Ishikawa (cell line): Measurements from ENCODE around the gene HTT.

Source experiments
- CEBPB ChIP-seq: IDR thresholded peaks from 2 replicates; pipeline ENCODE4 v1.6.1; 2012
- CREB1 ChIP-seq: IDR thresholded peaks from 2 replicates; pipeline ENCODE4 v1.6.1; 2012; ENCODE audit warnings: low read depth
- EGR1 ChIP-seq: IDR thresholded peaks from 2 replicates; pipeline ENCODE4 v1.6.1; 2012
- EP300 ChIP-seq: IDR thresholded peaks from 2 replicates; pipeline ENCODE4 v1.6.1; 2012; ENCODE audit warnings: borderline replicate concordance
- FOXM1 ChIP-seq: IDR thresholded peaks from 2 replicates; pipeline ENCODE4 v1.6.1; 2012; ENCODE audit warnings: low read depth, borderline replicate concordance
- NFIC ChIP-seq: IDR thresholded peaks from 2 replicates; pipeline ENCODE4 v1.6.1; 2012
- RAD21 ChIP-seq: IDR thresholded peaks from 2 replicates; pipeline ENCODE4 v1.6.1; 2012; ENCODE audit warnings: low read depth
- TAF1 ChIP-seq: IDR thresholded peaks from 2 replicates; pipeline ENCODE4 v1.6.1; 2012; ENCODE audit warnings: low read depth, mild to moderate bottlenecking
- TCF12 ChIP-seq: IDR thresholded peaks from 2 replicates; pipeline ENCODE4 v1.6.1; 2012; ENCODE audit warnings: low read depth
- TEAD4 ChIP-seq: IDR thresholded peaks from 2 replicates; pipeline ENCODE4 v1.6.1; 2012
- YY1 ChIP-seq: IDR thresholded peaks from 2 replicates; pipeline ENCODE4 v1.6.1; 2012; ENCODE audit warnings: low read depth
- ZBTB7A ChIP-seq: IDR thresholded peaks from 2 replicates; pipeline ENCODE4 v1.6.1; 2012; ENCODE audit warnings: low read depth
- TF ChIP-seq, protein P1 (sequence below): IDR thresholded peaks from 2 replicates; pipeline ENCODE4 v1.6.1; 2012; ENCODE audit warnings: low read depth, mild to moderate bottlenecking
- TF ChIP-seq, protein P2 (sequence below): IDR thresholded peaks from 2 replicates; pipeline ENCODE4 v1.6.1; 2012
- TF ChIP-seq, protein P3 (sequence below): IDR thresholded peaks from 2 replicates; pipeline ENCODE4 v1.6.1; 2012

HTT gene

DNA sequence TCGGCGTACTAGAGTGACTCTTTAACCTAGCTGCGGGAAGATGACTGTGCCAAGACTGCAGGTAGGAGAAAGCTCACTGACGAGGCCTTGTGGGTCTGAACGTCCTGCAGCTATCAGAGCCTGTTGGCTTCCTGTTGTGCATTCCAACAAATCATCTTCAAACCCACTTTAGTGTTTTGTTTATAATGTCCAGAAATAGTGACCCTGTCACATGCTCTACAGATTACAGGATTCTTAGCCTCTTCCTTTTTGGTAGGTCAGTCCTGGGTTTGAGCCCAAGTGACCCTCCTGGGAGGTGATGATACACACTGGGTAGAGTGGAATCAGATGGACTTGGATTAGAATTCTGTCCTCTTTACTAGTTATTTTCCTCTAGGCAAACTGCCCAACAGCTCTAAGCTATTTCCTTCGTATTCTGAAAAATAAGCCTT, 33.2 kb downstream of the HTT start:
- TF ChIP-seq, protein P1, sequence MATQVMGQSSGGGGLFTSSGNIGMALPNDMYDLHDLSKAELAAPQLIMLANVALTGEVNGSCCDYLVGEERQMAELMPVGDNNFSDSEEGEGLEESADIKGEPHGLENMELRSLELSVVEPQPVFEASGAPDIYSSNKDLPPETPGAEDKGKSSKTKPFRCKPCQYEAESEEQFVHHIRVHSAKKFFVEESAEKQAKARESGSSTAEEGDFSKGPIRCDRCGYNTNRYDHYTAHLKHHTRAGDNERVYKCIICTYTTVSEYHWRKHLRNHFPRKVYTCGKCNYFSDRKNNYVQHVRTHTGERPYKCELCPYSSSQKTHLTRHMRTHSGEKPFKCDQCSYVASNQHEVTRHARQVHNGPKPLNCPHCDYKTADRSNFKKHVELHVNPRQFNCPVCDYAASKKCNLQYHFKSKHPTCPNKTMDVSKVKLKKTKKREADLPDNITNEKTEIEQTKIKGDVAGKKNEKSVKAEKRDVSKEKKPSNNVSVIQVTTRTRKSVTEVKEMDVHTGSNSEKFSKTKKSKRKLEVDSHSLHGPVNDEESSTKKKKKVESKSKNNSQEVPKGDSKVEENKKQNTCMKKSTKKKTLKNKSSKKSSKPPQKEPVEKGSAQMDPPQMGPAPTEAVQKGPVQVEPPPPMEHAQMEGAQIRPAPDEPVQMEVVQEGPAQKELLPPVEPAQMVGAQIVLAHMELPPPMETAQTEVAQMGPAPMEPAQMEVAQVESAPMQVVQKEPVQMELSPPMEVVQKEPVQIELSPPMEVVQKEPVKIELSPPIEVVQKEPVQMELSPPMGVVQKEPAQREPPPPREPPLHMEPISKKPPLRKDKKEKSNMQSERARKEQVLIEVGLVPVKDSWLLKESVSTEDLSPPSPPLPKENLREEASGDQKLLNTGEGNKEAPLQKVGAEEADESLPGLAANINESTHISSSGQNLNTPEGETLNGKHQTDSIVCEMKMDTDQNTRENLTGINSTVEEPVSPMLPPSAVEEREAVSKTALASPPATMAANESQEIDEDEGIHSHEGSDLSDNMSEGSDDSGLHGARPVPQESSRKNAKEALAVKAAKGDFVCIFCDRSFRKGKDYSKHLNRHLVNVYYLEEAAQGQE, result no peak
- TF ChIP-seq RAD21, result no peak
- no peak for TF ChIP-seq CEBPB
- no peak for TF ChIP-seq ZBTB7A
- no peak for TF ChIP-seq TEAD4
- no peak for TF ChIP-seq EP300
- TF ChIP-seq EGR1, result no peak
- TF ChIP-seq TCF12, result no peak
- TF ChIP-seq, protein P2, sequence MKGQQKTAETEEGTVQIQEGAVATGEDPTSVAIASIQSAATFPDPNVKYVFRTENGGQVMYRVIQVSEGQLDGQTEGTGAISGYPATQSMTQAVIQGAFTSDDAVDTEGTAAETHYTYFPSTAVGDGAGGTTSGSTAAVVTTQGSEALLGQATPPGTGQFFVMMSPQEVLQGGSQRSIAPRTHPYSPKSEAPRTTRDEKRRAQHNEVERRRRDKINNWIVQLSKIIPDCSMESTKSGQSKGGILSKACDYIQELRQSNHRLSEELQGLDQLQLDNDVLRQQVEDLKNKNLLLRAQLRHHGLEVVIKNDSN, result no peak
- TF ChIP-seq, protein P3, sequence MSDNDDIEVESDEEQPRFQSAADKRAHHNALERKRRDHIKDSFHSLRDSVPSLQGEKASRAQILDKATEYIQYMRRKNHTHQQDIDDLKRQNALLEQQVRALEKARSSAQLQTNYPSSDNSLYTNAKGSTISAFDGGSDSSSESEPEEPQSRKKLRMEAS, result no peak
- no peak for TF ChIP-seq CREB1
- no peak for TF ChIP-seq TAF1
- no peak for TF ChIP-seq FOXM1
- TF ChIP-seq YY1, result no peak
- no peak for TF ChIP-seq NFIC

DNA sequence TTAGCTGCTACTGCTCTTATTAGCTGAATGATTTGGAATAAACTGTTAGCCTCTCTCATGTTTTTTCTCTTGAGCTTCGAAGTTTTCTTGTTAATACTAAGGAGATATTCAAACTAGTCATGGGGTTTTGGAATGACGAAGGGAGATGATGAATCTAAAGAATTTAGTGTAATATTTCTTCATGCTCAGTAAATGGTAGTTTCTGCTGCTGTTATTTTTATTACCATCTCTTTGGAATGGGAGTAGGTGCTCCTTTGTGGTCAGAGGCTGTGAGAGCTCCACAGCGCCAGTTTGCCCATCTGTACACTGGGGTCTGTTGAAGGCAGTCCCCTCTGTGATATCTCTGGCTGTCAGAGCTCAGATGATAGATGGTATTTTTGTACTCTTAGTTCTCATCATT, 33.7 kb downstream of the HTT start:
- TF ChIP-seq YY1, result no peak
- no peak for TF ChIP-seq FOXM1
- no peak for TF ChIP-seq TCF12
- TF ChIP-seq ZBTB7A, result no peak
- TF ChIP-seq EP300, result no peak
- TF ChIP-seq, protein P1, result no peak
- TF ChIP-seq TAF1, result no peak
- TF ChIP-seq TEAD4, result no peak
- no peak for TF ChIP-seq RAD21
- TF ChIP-seq NFIC, result no peak
- TF ChIP-seq EGR1, result no peak

DNA sequence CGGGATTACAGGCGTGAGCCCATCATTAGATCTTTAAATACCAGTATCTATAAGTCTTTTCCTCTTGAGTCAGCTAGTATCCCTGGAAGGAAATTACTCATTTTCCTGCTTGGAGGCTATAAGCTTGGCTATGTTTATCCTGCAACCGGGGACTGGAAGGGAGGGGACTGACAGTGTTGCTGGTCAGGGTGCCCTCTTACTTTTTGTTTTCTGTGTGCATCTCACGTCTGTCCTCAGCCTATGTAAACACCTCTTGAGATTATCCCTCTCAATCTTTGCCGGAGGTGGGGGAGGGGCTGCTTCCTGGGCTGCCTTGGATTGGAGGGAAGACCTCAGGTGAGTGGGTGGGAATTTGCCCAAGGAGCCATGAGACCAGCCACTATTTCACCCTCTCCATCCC, 37.0 kb downstream of the HTT start:
- TF ChIP-seq TAF1 (no peak), TCF12 (no peak), TEAD4 (no peak), CEBPB (no peak), EP300 (no peak), CREB1 (no peak), FOXM1 (no peak), NFIC (no peak), EGR1 (no peak), YY1 (no peak), ZBTB7A (no peak), RAD21 (no peak)
- TF ChIP-seq, protein P3, result no peak
- TF ChIP-seq, protein P2, result no peak
- TF ChIP-seq, protein P1, result no peak

DNA sequence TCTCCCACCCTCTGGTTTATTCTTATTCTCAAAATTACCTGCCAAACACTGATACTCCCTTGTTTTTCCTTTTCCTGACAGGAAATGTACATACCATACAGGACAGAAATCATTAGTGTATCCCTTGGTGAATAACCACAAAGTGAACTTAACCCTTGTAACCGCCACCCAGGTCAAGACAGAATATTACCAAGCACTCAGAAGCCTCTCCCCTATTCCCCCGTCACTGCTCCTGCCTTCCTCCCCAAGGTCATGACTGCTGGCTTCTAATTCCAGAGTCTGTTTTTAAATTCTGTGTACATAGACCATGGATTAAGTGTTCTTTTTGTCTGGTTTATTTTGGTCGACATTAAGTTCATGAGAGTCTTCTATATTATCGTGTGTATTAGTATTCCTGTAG, 37.7 kb downstream of the HTT start:
- TF ChIP-seq RAD21 (no peak), EGR1 (no peak), TAF1 (no peak), CREB1 (no peak), YY1 (no peak), CEBPB (no peak), TEAD4 (no peak), TCF12 (no peak), NFIC (no peak), EP300 (no peak), ZBTB7A (no peak), FOXM1 (no peak)
- TF ChIP-seq, protein P3, result no peak
- TF ChIP-seq, protein P2, result no peak
- TF ChIP-seq, protein P1, result no peak
